ENCODE measurements around the gene TPO. TPM values are rescaled to one million over a fixed set of nuclear protein-coding genes. Genes with fewer than 3 reads are reported as not detected.

The TPO gene
- 0.31 TPM for total RNA-seq

DNA sequence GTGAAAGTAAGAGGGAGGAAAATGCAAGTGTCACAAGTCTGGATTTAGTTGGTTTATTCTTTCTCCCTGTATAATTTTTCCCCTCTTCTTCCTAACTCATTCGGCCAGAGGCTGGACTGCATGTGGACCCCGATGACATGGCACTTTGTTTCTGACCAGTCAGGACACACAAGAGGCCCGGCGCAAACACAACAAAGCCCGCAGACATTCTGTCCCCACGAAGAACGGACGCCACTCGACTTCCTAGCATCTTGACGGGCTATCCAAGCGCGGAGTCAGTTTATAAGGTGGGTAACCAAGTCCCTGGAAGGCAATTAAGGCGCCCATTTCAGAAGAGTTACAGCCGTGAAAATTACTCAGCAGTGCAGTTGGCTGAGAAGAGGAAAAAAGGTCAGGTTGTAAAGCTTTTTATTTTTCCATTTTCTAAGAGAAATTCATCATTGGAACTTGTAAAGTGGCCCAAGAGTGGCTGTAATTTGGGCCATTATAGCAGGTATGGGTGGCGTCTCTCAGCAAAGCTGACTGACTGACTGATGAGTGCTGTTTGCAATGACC, at the start of gene TPO:
Gene TPO, plus strand, starts transcription at position 308 of the 555 bp plus-strand sequence. CDS start 946 bp downstream, outside the sequence.

